ENCODE results near the gene SPATA31C2. TPM values are rescaled to one million over a fixed set of nuclear protein-coding genes. Genes with fewer than 3 reads are reported as not detected.
"Not testable (repeated sequence)": the region's sequence is repeated elsewhere in the genome, so short reads cannot be mapped to it uniquely, and the experiment has no call there.

The SPATA31C2 gene
- polyA plus RNA-seq: not detected in 3 replicates
- polyA plus RNA-seq (2011; ENCODE audit: low read depth): not detected
- not detected in 2 replicates for polyA plus RNA-seq (2011; cell fraction: cytosol; rRNA removed)
- polyA plus RNA-seq (2011; cell fraction: nucleus; rRNA removed): not detected in 2 replicates
- polyA plus RNA-seq (2012; ENCODE audit: low replicate concordance): not detected in 2 replicates
- not detected in 3 replicates for polyA minus RNA-seq
- polyA minus RNA-seq (2011; cell fraction: cytosol; rRNA and poly(A)+ RNA removed): not detected
- not detected in 2 replicates for polyA minus RNA-seq (2011; cell fraction: nucleus; rRNA and poly(A)+ RNA removed)

- H3K4me2 ChIP-seq (ENCODE audit: control insufficient read depth, extremely low read depth, insufficient read depth, low read depth, low read length); H3K4me1 ChIP-seq (ENCODE audit: control insufficient read depth, extremely low read depth, insufficient read depth, low read length); H3K9me1 ChIP-seq (ENCODE audit: control insufficient read depth, extremely low read depth, insufficient read depth, low read length); H4K20me1 ChIP-seq (ENCODE audit: control insufficient read depth, extremely low read depth, insufficient read depth, low read length); H3K79me2 ChIP-seq (ENCODE audit: control insufficient read depth, insufficient read depth, low read length); H3K36me3 ChIP-seq (ENCODE audit: control insufficient read depth in 2 of 2, extremely low read depth in 1 of 2, insufficient read depth in 2 of 2, low read length in 2 of 2); H3K9ac ChIP-seq (ENCODE audit: control insufficient read depth, extremely low read depth, insufficient read depth, low read length); H3K9me3 ChIP-seq (ENCODE audit: control insufficient read depth, low read depth, low read length); H3K27ac ChIP-seq (ENCODE audit: control insufficient read depth, insufficient read depth, low read length); H3K4me3 ChIP-seq (ENCODE audit: control insufficient read depth in 2 of 3, extremely low read depth in 1 of 3, insufficient read depth in 2 of 3, low read depth in 1 of 3, low read length in 3 of 3); H3K27me3 ChIP-seq (ENCODE audit: control insufficient read depth, extremely low read depth, insufficient read depth, low read length); FAIRE-seq; dilution Hi-C loops (cut with MboI; ENCODE audit: extremely low pct_ligation_motif_present, low sequenced_read_pairs); DNase-seq (ENCODE audit: low read depth, low spot score); H2AFZ ChIP-seq (ENCODE audit: control insufficient read depth, low read length): not testable (repeated sequence)
Observed at GRCh38 chr9:88138375-88138774, at the start of gene SPATA31C2. TSS of gene SPATA31C2 (minus strand) at chr9:88138475. CDS start at chr9:88138446, 29 bp downstream.

DNA sequence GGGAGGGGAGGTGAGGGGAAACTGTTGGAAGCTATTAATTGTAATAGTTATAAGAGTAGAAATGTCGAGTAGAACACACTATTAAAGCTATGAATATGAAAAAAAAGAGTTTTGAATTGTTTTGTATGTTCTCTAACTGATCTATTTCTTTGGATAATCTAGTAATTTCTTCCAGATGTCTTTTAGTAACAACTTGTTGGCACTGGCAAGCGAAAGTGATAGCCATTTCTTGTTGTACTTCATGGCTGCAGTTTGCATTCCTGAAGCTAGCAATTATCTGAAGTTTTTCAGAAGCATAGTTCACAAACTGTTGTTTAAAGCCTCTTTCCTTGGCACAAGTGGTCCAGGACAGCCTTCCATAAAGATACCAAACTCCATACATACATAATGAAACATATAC, 49.4 kb upstream of the SPATA31C2 start:
- H3K27ac ChIP-seq (ENCODE audit: control insufficient read depth, insufficient read depth, low read length): no peak overlapping the region
- H3K79me2 ChIP-seq (ENCODE audit: control insufficient read depth, insufficient read depth, low read length): no peaks in the 10 kb centered on the region
- no peak overlapping the region for H3K4me3 ChIP-seq (ENCODE audit: control insufficient read depth in 2 of 3, extremely low read depth in 1 of 3, insufficient read depth in 2 of 3, low read depth in 1 of 3, low read length in 3 of 3)
- dilution Hi-C loops (cut with MboI; ENCODE audit: extremely low pct_ligation_motif_present, low sequenced_read_pairs): no loop called here
- TF ChIP-seq EZH2 (IDR thresholded peaks at IDR 0.05; ENCODE audit: low read length): no peak
- TF ChIP-seq, protein P1, sequence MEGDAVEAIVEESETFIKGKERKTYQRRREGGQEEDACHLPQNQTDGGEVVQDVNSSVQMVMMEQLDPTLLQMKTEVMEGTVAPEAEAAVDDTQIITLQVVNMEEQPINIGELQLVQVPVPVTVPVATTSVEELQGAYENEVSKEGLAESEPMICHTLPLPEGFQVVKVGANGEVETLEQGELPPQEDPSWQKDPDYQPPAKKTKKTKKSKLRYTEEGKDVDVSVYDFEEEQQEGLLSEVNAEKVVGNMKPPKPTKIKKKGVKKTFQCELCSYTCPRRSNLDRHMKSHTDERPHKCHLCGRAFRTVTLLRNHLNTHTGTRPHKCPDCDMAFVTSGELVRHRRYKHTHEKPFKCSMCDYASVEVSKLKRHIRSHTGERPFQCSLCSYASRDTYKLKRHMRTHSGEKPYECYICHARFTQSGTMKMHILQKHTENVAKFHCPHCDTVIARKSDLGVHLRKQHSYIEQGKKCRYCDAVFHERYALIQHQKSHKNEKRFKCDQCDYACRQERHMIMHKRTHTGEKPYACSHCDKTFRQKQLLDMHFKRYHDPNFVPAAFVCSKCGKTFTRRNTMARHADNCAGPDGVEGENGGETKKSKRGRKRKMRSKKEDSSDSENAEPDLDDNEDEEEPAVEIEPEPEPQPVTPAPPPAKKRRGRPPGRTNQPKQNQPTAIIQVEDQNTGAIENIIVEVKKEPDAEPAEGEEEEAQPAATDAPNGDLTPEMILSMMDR (optimal IDR thresholded peaks at IDR 0.05 in 1 of 3, IDR thresholded peaks at IDR 0.05 in 1 of 3, conservative IDR thresholded peaks at IDR 0.05 in 1 of 3; ENCODE audit: extremely low read depth in 1 of 3, insufficient read depth in 2 of 3, low read length in 3 of 3): no peak
- no peaks in the 10 kb centered on the region for H4K20me1 ChIP-seq (ENCODE audit: control insufficient read depth, extremely low read depth, insufficient read depth, low read length)
- H3K9me3 ChIP-seq (ENCODE audit: control insufficient read depth, low read depth, low read length): no peaks in the 10 kb centered on the region
- H3K4me2 ChIP-seq (ENCODE audit: control insufficient read depth, extremely low read depth, insufficient read depth, low read depth, low read length): no peak overlapping the region
- no peak overlapping the region for H3K9ac ChIP-seq (ENCODE audit: control insufficient read depth, extremely low read depth, insufficient read depth, low read length)
- H3K4me1 ChIP-seq (ENCODE audit: control insufficient read depth, extremely low read depth, insufficient read depth, low read length): no peaks in the 10 kb centered on the region
- FAIRE-seq (no peak), DNase-seq (ENCODE audit: low read depth, low spot score) (no peak)
- H2AFZ ChIP-seq (ENCODE audit: control insufficient read depth, low read length): no peak overlapping the region
- H3K27me3 ChIP-seq (ENCODE audit: control insufficient read depth, extremely low read depth, insufficient read depth, low read length): no peaks in the 10 kb centered on the region
- H3K36me3 ChIP-seq (ENCODE audit: control insufficient read depth in 2 of 2, extremely low read depth in 1 of 2, insufficient read depth in 2 of 2, low read length in 2 of 2): no peaks in the 10 kb centered on the region
- no peaks in the 10 kb centered on the region for H3K9me1 ChIP-seq (ENCODE audit: control insufficient read depth, extremely low read depth, insufficient read depth, low read length)

Measured in keratinocyte (primary cell).